ENCODE results near the gene SYNJ1. TPM values are rescaled to one million over a fixed set of nuclear protein-coding genes. Genes with fewer than 3 reads are reported as not detected.
A peak's percentile ranks its signal among the peaks of the same experiment; 100 is the strongest.
"Not testable (repeated sequence)": the region's sequence is repeated elsewhere in the genome, so short reads cannot be mapped to it uniquely, and the experiment has no call there.

The SYNJ1 gene
- total RNA-seq, 2 donors from 2014 or later = 7.9 to 9.2 TPM

GRCh38 chr21:32613436-32614043, 114.3 kb downstream of the SYNJ1 start:
- Histone ChIP-seq H3K27me3 (replicated peaks; ENCODE audit: insufficient read depth) (no peaks in the 10 kb centered on the region), H3K4me1 (replicated peaks) (peaks cover 4% of the 10 kb centered on the region), H3K9me3 (no peaks in the 10 kb centered on the region), H3K27ac (peak overlapping the region; percentile 86 to 95), H3K36me3 (no peaks in the 10 kb centered on the region), H3K4me3 (peak overlapping the region; percentile 61)
- intact Hi-C loops (cut with DNase I) = no loop called here
- DNase-seq (ENCODE audit: low spot score) = no peak
- WGBS = 77% methylated on average over 16 of the region's 16 CpGs
- no peak for TF ChIP-seq POLR2AphosphoS5 (IDR thresholded peaks at IDR 0.05)

- H3K9me3 ChIP-seq = no peaks in the 10 kb centered on the region
- WGBS = 4% methylated on average over 15 of the region's 15 CpGs
- H3K27me3 ChIP-seq (replicated peaks; ENCODE audit: insufficient read depth) = no peaks in the 10 kb centered on the region
- DNase-seq (ENCODE audit: low spot score) = no peak
- H3K27ac ChIP-seq = peak overlapping the region; percentile 86 to 95
- peak overlapping the region; percentile 61 for H3K4me3 ChIP-seq
- intact Hi-C loops (cut with DNase I) = no loop called here
- no peaks in the 10 kb centered on the region for H3K36me3 ChIP-seq
- peaks cover 4% of the 10 kb centered on the region for H3K4me1 ChIP-seq (replicated peaks)
- no peak for TF ChIP-seq POLR2AphosphoS5 (IDR thresholded peaks at IDR 0.05)
- no peak for TF ChIP-seq POLR2A (IDR thresholded peaks at IDR 0.05)
- TF ChIP-seq CTCF (IDR thresholded peaks at IDR 0.05) = no peak
Measured at GRCh38 chr21:32612999-32613337, 114.8 kb downstream of the SYNJ1 start.

GRCh38 chr21:32612075-32612998, 115.5 kb downstream of the SYNJ1 start, which contains the start of gene CFAP298:
TSS of gene CFAP298 (minus strand) at chr21:32612377. CDS start at chr21:32612243, 134 bp downstream.
- intact Hi-C loops (cut with DNase I) = no loop called here
- TF ChIP-seq POLR2A (IDR thresholded peaks at IDR 0.05) (no peak), POLR2AphosphoS5 (IDR thresholded peaks at IDR 0.05) (peak; percentile 73)

DNA sequence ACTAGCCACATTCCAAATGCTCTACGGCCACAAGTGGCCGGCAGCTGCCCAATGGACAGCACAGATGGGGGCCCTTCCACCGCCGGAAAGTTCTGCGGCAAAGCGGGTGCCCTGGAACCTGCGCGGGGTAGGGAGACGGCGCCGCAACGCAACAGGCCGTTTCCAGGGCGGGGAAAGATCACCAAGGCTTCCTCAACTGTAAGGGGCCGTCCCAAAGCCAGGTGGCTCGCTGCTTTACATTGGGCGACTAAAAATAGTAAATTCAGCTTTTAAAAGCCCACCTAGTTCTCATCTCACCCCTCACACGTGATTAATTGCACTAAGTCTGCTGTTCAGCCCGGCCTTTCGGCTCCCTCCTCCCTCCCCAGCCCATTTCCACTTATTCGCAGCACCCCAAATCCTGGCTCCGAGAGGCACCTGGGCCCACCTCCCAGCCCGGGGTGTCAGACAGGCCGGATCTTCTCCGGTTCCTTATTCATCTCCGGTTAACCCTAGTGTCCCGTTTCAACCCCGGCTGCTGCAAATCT, 116.3 kb downstream of the SYNJ1 start:
- H3K36me3 ChIP-seq = no peaks in the 10 kb centered on the region
- TF ChIP-seq CTCF (IDR thresholded peaks at IDR 0.05) (no peak), POLR2AphosphoS5 (IDR thresholded peaks at IDR 0.05) (no peak), POLR2A (IDR thresholded peaks at IDR 0.05) (no peak)
- H3K27ac ChIP-seq = peak overlapping the region; percentile 86 to 95
- H3K9me3 ChIP-seq = no peaks in the 10 kb centered on the region
- H3K4me1 ChIP-seq (replicated peaks) = peaks cover 4% of the 10 kb centered on the region
- H3K4me3 ChIP-seq = peak overlapping the region; percentile 61
- no peaks in the 10 kb centered on the region for H3K27me3 ChIP-seq (replicated peaks; ENCODE audit: insufficient read depth)
- intact Hi-C loops (cut with DNase I) = no loop called here
- under 1% methylated on average over 28 of the region's 28 CpGs for WGBS
- DNase-seq (ENCODE audit: low spot score) = peak; percentile 17

More at GRCh38 chr21:32612075-32612998, 115.5 kb downstream of the SYNJ1 start, which contains the start of gene CFAP298:
- no peaks in the 10 kb centered on the region for H3K9me3 ChIP-seq
- peak within 1 kb of the TSS; percentile 61 for H3K4me3 ChIP-seq
- peak; percentile 81 for DNase-seq (ENCODE audit: low spot score)
- no peaks in the 10 kb centered on the region for H3K36me3 ChIP-seq
- no peaks in the 10 kb centered on the region for H3K27me3 ChIP-seq (replicated peaks; ENCODE audit: insufficient read depth)
- peak within 1 kb of the TSS; percentile 86 to 95 for H3K27ac ChIP-seq
- H3K4me1 ChIP-seq (replicated peaks) = peaks cover 4% of the 10 kb centered on the region
- under 1% methylated on average over 72 of the region's 81 CpGs for WGBS

DNA sequence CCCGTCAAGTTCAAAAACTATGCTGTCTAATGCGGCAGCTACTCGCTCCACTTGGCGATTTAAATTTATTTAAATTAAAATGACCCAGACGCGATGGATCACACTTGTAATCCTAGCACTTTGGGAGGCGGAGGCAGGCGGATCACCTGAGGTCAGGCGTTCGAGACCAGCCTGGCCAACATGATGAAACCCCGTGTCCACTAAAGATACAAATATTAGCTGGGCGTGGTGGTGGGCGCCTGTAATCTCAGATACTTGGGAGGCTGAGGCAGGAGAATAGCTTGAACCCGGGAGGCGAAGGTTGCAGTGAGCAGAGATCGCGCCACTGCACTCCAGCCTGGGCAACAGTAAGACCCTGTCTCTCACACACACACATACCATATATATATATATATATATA, 116.9 kb downstream of the SYNJ1 start:
- H3K36me3 ChIP-seq; H3K4me1 ChIP-seq (replicated peaks); H3K27me3 ChIP-seq (replicated peaks; ENCODE audit: insufficient read depth); DNase-seq (ENCODE audit: low spot score); intact Hi-C loops (cut with DNase I); H3K9me3 ChIP-seq; H3K27ac ChIP-seq: not testable (repeated sequence)
- peak overlapping the region; percentile 61 for H3K4me3 ChIP-seq
- WGBS = 77% methylated on average over 17 of the region's 17 CpGs

- 88% methylated on average over 5 of the region's 5 CpGs for WGBS
- Histone ChIP-seq H3K27me3 (replicated peaks; ENCODE audit: insufficient read depth) (no peaks in the 10 kb centered on the region), H3K36me3 (peaks cover 2 to 5% of the 10 kb centered on the region in 2 donors), H3K27ac (no peak overlapping the region), H3K4me3 (no peak overlapping the region), H3K9me3 (no peaks in the 10 kb centered on the region), H3K4me1 (replicated peaks) (peaks cover 4% of the 10 kb centered on the region)
- no peak for DNase-seq (ENCODE audit: low spot score)
- intact Hi-C loops (cut with DNase I) = no loop called here
- TF ChIP-seq CTCF (IDR thresholded peaks at IDR 0.05) (no peak), POLR2A (IDR thresholded peaks at IDR 0.05) (no peak), POLR2AphosphoS5 (IDR thresholded peaks at IDR 0.05) (no peak)
Measured at GRCh38 chr21:32608851-32609250, 119.0 kb downstream of the SYNJ1 start.

All from prostate gland (tissue), 2 donors.